GM18519 (cell line): ENCODE measurements around the gene FAM241A.
"Not testable (repeated sequence)": the region's sequence is repeated elsewhere in the genome, so short reads cannot be mapped to it uniquely, and the experiment has no call there.

Source experiments
- ATAC-seq: cut with Tn5 transposase; IDR thresholded peaks from one replicate; pipeline ENCODE4 v1.9.1; 2021; ENCODE audit warnings: mild to moderate bottlenecking, moderate library complexity; ENCODE audit not compliant: unreplicated experiment, low FRiP score

Gene FAM241A

GRCh38 chr4:112171051-112171763, 26.0 kb downstream of the FAM241A start:
- ATAC-seq: not testable (repeated sequence)

GRCh38 chr4:112172180-112172579, 26.9 kb downstream of the FAM241A start:
- peak; percentile 64 for ATAC-seq

- ATAC-seq: no peak
Measured at GRCh38 chr4:112173593-112174558, 28.6 kb downstream of the FAM241A start.

- no peak for ATAC-seq
Measured at GRCh38 chr4:112175840-112176239, 30.6 kb downstream of the FAM241A start.

- ATAC-seq: no peak
Measured at GRCh38 chr4:112176596-112176995, 31.3 kb downstream of the FAM241A start.

- ATAC-seq: not testable (repeated sequence)
Measured at GRCh38 chr4:112178741-112179140, 33.5 kb downstream of the FAM241A start.

GRCh38 chr4:112181358-112182000, 36.2 kb downstream of the FAM241A start:
- no peak for ATAC-seq

GRCh38 chr4:112182604-112183003, 37.4 kb downstream of the FAM241A start:
- ATAC-seq: no peak

- no peak for ATAC-seq
Measured at GRCh38 chr4:112183252-112183651, 38.0 kb downstream of the FAM241A start.

- peak; percentile 38 for ATAC-seq
Measured at GRCh38 chr4:112184438-112184837, 39.2 kb downstream of the FAM241A start.

GRCh38 chr4:112185334-112185733, 40.1 kb downstream of the FAM241A start:
- ATAC-seq: no peak

GRCh38 chr4:112185740-112186670, 40.8 kb downstream of the FAM241A start:
- no peak for ATAC-seq

- no peak for ATAC-seq
Measured at GRCh38 chr4:112189754-112190153, 44.5 kb downstream of the FAM241A start.

- no peak for ATAC-seq
Measured at GRCh38 chr4:112190684-112191083, 45.4 kb downstream of the FAM241A start.

- no peak for ATAC-seq
Measured at GRCh38 chr4:112196461-112196860, 51.2 kb downstream of the FAM241A start.

- ATAC-seq: no peak
Measured at GRCh38 chr4:112199041-112199440, 53.8 kb downstream of the FAM241A start.

GRCh38 chr4:112201915-112202505, 56.8 kb downstream of the FAM241A start:
- ATAC-seq: peak; percentile 49

GRCh38 chr4:112203593-112203992, 58.3 kb downstream of the FAM241A start:
- no peak for ATAC-seq

GRCh38 chr4:112206431-112206830, 61.2 kb downstream of the FAM241A start:
- ATAC-seq: no peak
